Measurements from ENCODE around the gene HSPA2. TPM values are rescaled to one million over a fixed set of nuclear protein-coding genes. Genes with fewer than 3 reads are reported as not detected.

Gene HSPA2
- total and polyA plus RNA-seq, 3 experiments from 2014 or later = 0.87 to 1.9 (median 1.9) TPM

GRCh38 chr14:64541261-64541971 is 875 bp downstream of the HSPA2 start:
- Histone ChIP-seq H3K9me3 (ENCODE audit: low read length) (no peaks in the 10 kb centered on the region), H3K4me1 (ENCODE audit: insufficient read depth, low read length) (peaks cover 18% of the 10 kb centered on the region), H3K4me3 (ENCODE audit: low read length) (peak overlapping the region; percentile 92), H3K27me3 (ENCODE audit: insufficient read depth, low read length, poor library complexity, severe bottlenecking) (no peaks in the 10 kb centered on the region), H3K27ac (ENCODE audit: low read depth, low read length) (no peak overlapping the region), H3K36me3 (ENCODE audit: insufficient read depth, low read length) (no peaks in the 10 kb centered on the region)
- peak in 2 of 5 donors; percentile 6 to 10 for DNase-seq
- H3K9me3 Mint-ChIP-seq = peaks cover 0 to 6% (median 3%) of the 10 kb centered on the region in 5 donors
- H3K27ac Mint-ChIP-seq = peak overlapping the region in 3 of 8 donors; percentile 41 to 46 (median 42)
- peaks cover 0 to 6% of the 10 kb centered on the region in 2 donors for H3K27me3 Mint-ChIP-seq
- POLR2A ChIA-PET = interaction anchor here (0.6 kb wide), 2 partner anchors 13 to 1192 kb away, joined by 3 to 7 read pairs; no protein-coding TSS in a partner anchor
- peaks cover 0 to 6% (median 0%) of the 10 kb centered on the region in 3 donors for H3K36me3 Mint-ChIP-seq
- CTCF ChIA-PET = interaction anchor here (2.0 to 2.2 kb wide), 2 partner anchors 10 to 36 kb away, joined by 7 to 16 read pairs; partner anchors contain the start of gene ZBTB1
- peak overlapping the region; percentile 92 to 99 (median 95) for H3K4me3 Mint-ChIP-seq
- H3K4me1 Mint-ChIP-seq = peaks cover 26 to 39% (median 37%) of the 10 kb centered on the region in 3 donors

GRCh38 chr14:64541972-64542835 is 1.7 kb downstream of the HSPA2 start:
- no peaks in the 10 kb centered on the region for H3K36me3 ChIP-seq (ENCODE audit: insufficient read depth, low read length)
- DNase-seq = peak in 3 of 5 donors; percentile 4 to 48 (median 11)
- Mint-ChIP-seq H3K27ac (peak overlapping the region; percentile 12 to 77 (median 47)), H3K9me3 (peaks cover 0 to 6% (median 3%) of the 10 kb centered on the region in 5 donors), H3K27me3 (peaks cover 0 to 6% of the 10 kb centered on the region in 2 donors), H3K4me1 (peaks cover 26 to 39% (median 37%) of the 10 kb centered on the region in 3 donors), H3K36me3 (peaks cover 0 to 6% (median 0%) of the 10 kb centered on the region in 3 donors), H3K4me3 (peak overlapping the region; percentile 53 to 99 (median 95))
- H3K27ac ChIP-seq (ENCODE audit: low read depth, low read length) = no peak overlapping the region
- no peaks in the 10 kb centered on the region for H3K9me3 ChIP-seq (ENCODE audit: low read length)
- ChIA-PET POLR2A (interaction anchor here (0.6 kb wide), 1 partner anchor 12 kb away, joined by 7 read pairs; no protein-coding TSS in a partner anchor), CTCF (interaction anchor here (2.2 kb wide), 1 partner anchor 37 kb away, joined by 7 read pairs; the partner anchor contains the start of gene ZBTB1)
- peaks cover 18% of the 10 kb centered on the region for H3K4me1 ChIP-seq (ENCODE audit: insufficient read depth, low read length)
- H3K27me3 ChIP-seq (ENCODE audit: insufficient read depth, low read length, poor library complexity, severe bottlenecking) = no peaks in the 10 kb centered on the region
- peak overlapping the region; percentile 51 for H3K4me3 ChIP-seq (ENCODE audit: low read length)

- H3K9me3 ChIP-seq (ENCODE audit: low read length) = no peaks in the 10 kb centered on the region
- ChIA-PET CTCF (interaction anchor here (1.4 to 2.2 kb wide), 2 partner anchors 13 to 38 kb away, joined by 4 to 7 read pairs; partner anchors contain the start of gene ZBTB1), POLR2A (no interaction called here)
- Mint-ChIP-seq H3K36me3 (peaks cover 0 to 6% (median 0%) of the 10 kb centered on the region in 3 donors), H3K4me1 (peaks cover 26 to 39% (median 37%) of the 10 kb centered on the region in 3 donors), H3K27me3 (peaks cover 0 to 6% of the 10 kb centered on the region in 2 donors), H3K27ac (peak overlapping the region in 3 of 8 donors; percentile 12 to 72 (median 51)), H3K9me3 (peaks cover 0 to 6% (median 3%) of the 10 kb centered on the region in 5 donors), H3K4me3 (peak overlapping the region; percentile 53 to 99 (median 95))
- no peak for DNase-seq
- peaks cover 18% of the 10 kb centered on the region for H3K4me1 ChIP-seq (ENCODE audit: insufficient read depth, low read length)
- H3K27me3 ChIP-seq (ENCODE audit: insufficient read depth, low read length, poor library complexity, severe bottlenecking) = no peaks in the 10 kb centered on the region
- H3K4me3 ChIP-seq (ENCODE audit: low read length) = no peak overlapping the region
- H3K36me3 ChIP-seq (ENCODE audit: insufficient read depth, low read length) = no peaks in the 10 kb centered on the region
- H3K27ac ChIP-seq (ENCODE audit: low read depth, low read length) = no peak overlapping the region
Measured at GRCh38 chr14:64542836-64543201, 2.3 kb downstream of the HSPA2 start.

GRCh38 chr14:64544607-64545312 is 4.2 kb downstream of the HSPA2 start:
- Mint-ChIP-seq H3K27ac (no peak overlapping the region), H3K36me3 (peaks cover 0 to 5% (median 0%) of the 10 kb centered on the region in 3 donors), H3K9me3 (peaks cover 0 to 6% (median 3%) of the 10 kb centered on the region in 5 donors), H3K27me3 (peaks cover 0 to 6% of the 10 kb centered on the region in 2 donors), H3K4me3 (no peak overlapping the region), H3K4me1 (peaks cover 29 to 41% (median 36%) of the 10 kb centered on the region in 3 donors)
- no peak for DNase-seq
- CTCF ChIA-PET = interaction anchor here (0.8 kb wide), 2 partner anchors 16 to 91 kb away, joined by 3 read pairs; no protein-coding TSS in a partner anchor
- no peak overlapping the region for H3K27ac ChIP-seq (ENCODE audit: low read depth, low read length)
- H3K36me3 ChIP-seq (ENCODE audit: insufficient read depth, low read length) = no peaks in the 10 kb centered on the region
- no peaks in the 10 kb centered on the region for H3K9me3 ChIP-seq (ENCODE audit: low read length)
- H3K27me3 ChIP-seq (ENCODE audit: insufficient read depth, low read length, poor library complexity, severe bottlenecking) = no peaks in the 10 kb centered on the region
- H3K4me3 ChIP-seq (ENCODE audit: low read length) = no peak overlapping the region
- POLR2A ChIA-PET = interaction anchor here (0.7 to 0.9 kb wide), 3 partner anchors 39 to 206 kb away, joined by 3 to 7 read pairs (median 3); no protein-coding TSS in a partner anchor
- H3K4me1 ChIP-seq (ENCODE audit: insufficient read depth, low read length) = peaks cover 17% of the 10 kb centered on the region

GRCh38 chr14:64549016-64549415 is 8.5 kb downstream of the HSPA2 start:
- no peak overlapping the region for H3K27ac ChIP-seq (ENCODE audit: low read depth, low read length)
- no peaks in the 10 kb centered on the region for H3K36me3 ChIP-seq (ENCODE audit: insufficient read depth, low read length)
- no peak for DNase-seq
- Mint-ChIP-seq H3K27ac (no peak overlapping the region), H3K36me3 (no peaks in the 10 kb centered on the region), H3K9me3 (no peaks in the 10 kb centered on the region), H3K27me3 (peaks cover 0 to 4% of the 10 kb centered on the region in 2 donors), H3K4me3 (peak overlapping the region; percentile 49 to 81 (median 54)), H3K4me1 (peaks cover 13 to 15% (median 15%) of the 10 kb centered on the region in 3 donors)
- no peaks in the 10 kb centered on the region for H3K9me3 ChIP-seq (ENCODE audit: low read length)
- H3K27me3 ChIP-seq (ENCODE audit: insufficient read depth, low read length, poor library complexity, severe bottlenecking) = no peaks in the 10 kb centered on the region
- CTCF ChIA-PET = interaction anchor here (0.7 to 1.6 kb wide), 2 partner anchors 9 to 119 kb away, joined by 3 to 6 read pairs; partner anchors contain the start of gene HSPA2
- peaks cover 17% of the 10 kb centered on the region for H3K4me1 ChIP-seq (ENCODE audit: insufficient read depth, low read length)
- POLR2A ChIA-PET = no interaction called here
- no peak overlapping the region for H3K4me3 ChIP-seq (ENCODE audit: low read length)

GRCh38 chr14:64549791-64550620 is 9.5 kb downstream of the HSPA2 start, which contains the start of gene PPP1R36:
PPP1R36 (plus strand) TSS chr14:64549961; CDS start chr14:64549998, 37 bp downstream.
- H3K36me3 ChIP-seq (ENCODE audit: insufficient read depth, low read length) = no peaks in the 10 kb centered on the region
- H3K4me3 Mint-ChIP-seq = peak within 1 kb of the TSS; percentile 73 to 90 (median 80)
- peak within 1 kb of the TSS; percentile 5 for H3K4me3 ChIP-seq (ENCODE audit: low read length)
- POLR2A ChIA-PET = interaction anchor here (1.2 kb wide), 1 partner anchor 45 kb away, joined by 3 read pairs; the partner anchor contains the start of gene ZBTB1
- peak; percentile 23 to 54 (median 32) for DNase-seq
- no peaks in the 10 kb centered on the region for H3K36me3 Mint-ChIP-seq
- H3K4me1 ChIP-seq (ENCODE audit: insufficient read depth, low read length) = peaks cover 17% of the 10 kb centered on the region
- H3K4me1 Mint-ChIP-seq = peaks cover 13 to 15% (median 15%) of the 10 kb centered on the region in 3 donors
- no peak within 1 kb of the TSS for H3K27ac ChIP-seq (ENCODE audit: low read depth, low read length)
- H3K27me3 Mint-ChIP-seq = peaks cover 0 to 4% of the 10 kb centered on the region in 2 donors
- CTCF ChIA-PET = interaction anchor here (1.3 to 2.2 kb wide), 3 partner anchors 10 to 120 kb away, joined by 3 to 16 read pairs (median 6); partner anchors contain the start of gene HSPA2
- H3K9me3 Mint-ChIP-seq = no peaks in the 10 kb centered on the region
- no peaks in the 10 kb centered on the region for H3K9me3 ChIP-seq (ENCODE audit: low read length)
- no peaks in the 10 kb centered on the region for H3K27me3 ChIP-seq (ENCODE audit: insufficient read depth, low read length, poor library complexity, severe bottlenecking)
- peak within 1 kb of the TSS in 6 of 8 donors; percentile 4 to 92 (median 62) for H3K27ac Mint-ChIP-seq

Data from CD8-positive, alpha-beta memory T cell (primary cell).